B cell (primary cell): Measurements from ENCODE around the gene SMIM14. TPM values are rescaled to one million over a fixed set of nuclear protein-coding genes. Genes with fewer than 3 reads are reported as not detected.
A peak's percentile ranks its signal among the peaks of the same experiment; 100 is the strongest.

Source experiments
- ATAC-seq: fragments of 200-7000 bp; cut with Tn5 transposase; one replicate; pipeline ENCODE4 v1.10.0; 2021; ENCODE audit warnings: low read depth, mild to moderate bottlenecking, moderate number of reproducible peaks, moderate library complexity
- CTCF ChIA-PET: fragments of 350-600 bp; sonication (Branson Sonifier 250); formaldehyde crosslinking; loops from one replicate; lab custom pipeline; 2021; ENCODE audit warnings: antibody characterized with exemption, inconsistent platforms; lab: Charles Lee
- POLR2A ChIA-PET: fragments of 350-600 bp; sonication (Branson Sonifier 250); formaldehyde crosslinking; loops from one replicate; lab custom pipeline; 2021; ENCODE audit warnings: antibody characterized with exemption; lab: Charles Lee
- DNase-seq: peaks from one replicate; pipeline ENCODE4 v3.0.0; 2013
- H2AFZ ChIP-seq: 2 replicates; pipeline ENCODE4 v1.6.1; 2012; ENCODE audit warnings: mild to moderate bottlenecking, low read depth, low read length; ENCODE audit not compliant: insufficient read depth, poor library complexity, severe bottlenecking
- H3K27ac ChIP-seq, 2 donors: 1 replicate in 1 of 2; 2 replicates in 1 of 2; pipeline ENCODE4 v1.5.1; 2012 to 2013; ENCODE audit warnings: low read length in 2 of 2, mild to moderate bottlenecking in 2 of 2, moderate library complexity in 1 of 2
- H3K27me3 ChIP-seq, 4 experiments: fragments of 200-600 bp in 1 of 4; sonication (generic) in 1 of 4; replicated peaks in 1 of 4; 1 replicate in 2 of 4; 2 replicates in 2 of 4; pipeline versions ENCODE4 v1.6.1 to v1.7.0; 2013 to 2016; ENCODE audit warnings: low read length in 3 of 4, mild to moderate bottlenecking in 2 of 4, mixed read lengths in 1 of 4, moderate library complexity in 1 of 4; ENCODE audit not compliant: insufficient read depth in 4 of 4, control insufficient read depth in 3 of 4; ENCODE audit errors: control extremely low read depth in 1 of 4
- H3K36me3 ChIP-seq, 2 experiments: replicated peaks in 1 of 2; 1 replicate in 1 of 2; 2 replicates in 1 of 2; pipeline versions ENCODE4 v1.6.1 to v1.7.1; 2013; ENCODE audit warnings: low read length in 1 of 2; ENCODE audit not compliant: insufficient read depth in 2 of 2, control insufficient read depth in 1 of 2; ENCODE audit errors: control extremely low read depth in 1 of 2, extremely low read depth in 1 of 2
- H3K4me1 ChIP-seq, 2 donors: fragments of 200-600 bp in 1 of 2; sonication (generic) in 1 of 2; 1 replicate in 1 of 2; 2 replicates in 1 of 2; pipeline versions ENCODE4 v1.5.1 to v1.6.1; 2013 to 2017; ENCODE audit warnings: low read length in 2 of 2; ENCODE audit not compliant: control insufficient read depth in 2 of 2, insufficient read depth in 2 of 2
- H3K4me2 ChIP-seq: replicated peaks from 2 replicates; pipeline ENCODE3; 2012; ENCODE audit warnings: mild to moderate bottlenecking, low read depth, low read length; ENCODE audit not compliant: poor library complexity, severe bottlenecking
- H3K4me3 ChIP-seq, 5 experiments: fragments of 200-600 bp in 1 of 5; sonication (generic) in 1 of 5; 1 replicate in 3 of 5; 2 replicates in 2 of 5; pipeline versions ENCODE4 v1.5.1 to v1.7.0; 2011 to 2016; ENCODE audit warnings: low read length in 4 of 5, mild to moderate bottlenecking in 4 of 5, low read depth in 2 of 5, control low read depth in 1 of 5, moderate library complexity in 1 of 5; ENCODE audit not compliant: insufficient read depth in 1 of 5; ENCODE audit errors: control extremely low read depth in 1 of 5, extremely low read depth in 1 of 5
- H3K79me2 ChIP-seq: fragments of 200-600 bp; sonication (generic); one replicate; pipeline ENCODE4 v1.6.0; 2016; ENCODE audit warnings: low read length; ENCODE audit not compliant: control insufficient read depth, insufficient read depth
- H3K9ac ChIP-seq: fragments of 200-600 bp; sonication (generic); 2 replicates; pipeline ENCODE4 v1.6.1; 2017; ENCODE audit warnings: mild to moderate bottlenecking, low read length, moderate library complexity
- H3K9me3 ChIP-seq, 3 donors: one replicate each; pipeline versions ENCODE4 v1.6.1 to v1.7.1; 2013; ENCODE audit warnings: low read length in 2 of 3; ENCODE audit not compliant: control insufficient read depth in 2 of 3, insufficient read depth in 1 of 3; ENCODE audit errors: control extremely low read depth in 1 of 3
- H4K20me1 ChIP-seq: 2 replicates; pipeline ENCODE4 v1.6.0; 2012; ENCODE audit warnings: mild to moderate bottlenecking, low read length; ENCODE audit not compliant: insufficient read depth, control insufficient read depth, poor library complexity, severe bottlenecking
- H3K27ac Mint-ChIP-seq: one replicate; pipeline ENCODE4 v1.8.0; 2021; ENCODE audit warnings: mixed read lengths
- H3K27me3 Mint-ChIP-seq: one replicate; pipeline ENCODE4 v1.8.0; 2021; ENCODE audit warnings: mixed read lengths
- H3K4me1 Mint-ChIP-seq: one replicate; pipeline ENCODE4 v1.8.0; 2021; ENCODE audit warnings: mixed read lengths
- H3K4me3 Mint-ChIP-seq: one replicate; pipeline ENCODE4 v1.8.0; 2021; ENCODE audit warnings: mixed read lengths
- H3K9me3 Mint-ChIP-seq: one replicate; pipeline ENCODE4 v1.8.0; 2022; ENCODE audit warnings: mixed read lengths; ENCODE audit not compliant: insufficient read depth
- CTCF ChIP-seq: fragments of 200-600 bp; IDR thresholded peaks from one replicate; pipeline ENCODE4 v1.8.0; 2022; ENCODE audit warnings: antibody characterized with exemption, mild to moderate bottlenecking
- EZH2 ChIP-seq: IDR thresholded peaks from 2 replicates; pipeline ENCODE4 v1.6.1; 2012; ENCODE audit warnings: borderline replicate concordance, low read depth, mild to moderate bottlenecking, moderate library complexity, low read length; ENCODE audit not compliant: insufficient read depth, poor library complexity, severe bottlenecking
- WGBS: methylation state at CpG from one replicate; pipeline ENCODE4 v1.1.5; 2013; ENCODE audit warnings: missing lambda C conversion rate; ENCODE audit not compliant: insufficient coverage; 5-methylcytosine and 5-hydroxymethylcytosine counted together
- intact Hi-C: fragments of 100-400 bp; cut with micrococcal nuclease; formaldehyde crosslinking; loops from one replicate; pipeline ENCODE4 v1.10.0; 2022
- polyA plus RNA-seq: library from polyadenylated mRNA; depleted of rRNA; stranded (reverse); fragments of >200 nt; gene quantifications from 2 replicates; pipeline ENCODE4 v1.2.3, GENCODE V29; 2012
- total RNA-seq, 2 donors: library from RNA; stranded (reverse); fragments of 120-200 nt in 1 of 2; gene quantifications; 1 replicate in 1 of 2; 2 replicates in 1 of 2; pipeline versions ENCODE4 v1.2.3 to v1.2.4, GENCODE V29; 2013 to 2022

Gene SMIM14
- total and polyA plus RNA-seq, 2 donors (not counting 1 experiment from before 2014, with no cell fraction given), result 38.9 to 56.0 TPM

- no peak overlapping the region for H2AFZ ChIP-seq
- ChIA-PET POLR2A (interaction anchor here (0.7 to 2.1 kb wide), 8 partner anchors 9 to 21 kb away, joined by 3 to 18 read pairs (median 5); partner anchors contain the start of gene SMIM14), CTCF (interaction anchor here (0.7 to 5.8 kb wide), 8 partner anchors 9 to 157 kb away, joined by 3 to 27 read pairs (median 6); partner anchors contain the start of genes SMIM14 and UGDH)
- peaks cover 74 to 82% of the 10 kb centered on the region in 2 donors for H3K4me1 ChIP-seq
- ATAC-seq (peak; percentile 89), DNase-seq (peak; percentile 89)
- Mint-ChIP-seq H3K4me3 (peak overlapping the region; percentile 83), H3K4me1 (peaks cover 68% of the 10 kb centered on the region), H3K27me3 (no peaks in the 10 kb centered on the region), H3K27ac (peak overlapping the region; percentile 86), H3K9me3 (no peaks in the 10 kb centered on the region)
- H3K4me2 ChIP-seq, result peak overlapping the region; percentile 68
- H3K4me3 ChIP-seq, result peak overlapping the region; percentile 31 to 76 (median 47)
- H3K27ac ChIP-seq, result peak overlapping the region; percentile 42 to 72
- no peak for TF ChIP-seq EZH2
- TF ChIP-seq CTCF, result no peak
- intact Hi-C loops, result loop anchor here (1.0 to 10.0 kb wide), 4 partner anchors 8 to 569 kb away; partner anchors contain the start of gene RHOH
- 0% methylated on average over 1 of the region's 2 CpGs for WGBS
- no peaks in the 10 kb centered on the region for H3K9me3 ChIP-seq
- peaks cover 1 to 9% of the 10 kb centered on the region in 2 experiments for H3K36me3 ChIP-seq
- peak overlapping the region; percentile 54 for H3K9ac ChIP-seq
- H3K27me3 ChIP-seq, result no peaks in the 10 kb centered on the region
- peaks cover 95% of the 10 kb centered on the region for H3K79me2 ChIP-seq
- no peaks in the 10 kb centered on the region for H4K20me1 ChIP-seq
Measured at GRCh38 chr4:39626261-39626660, 12.4 kb downstream of the SMIM14 start.

- H3K4me2 ChIP-seq, result no peak overlapping the region
- DNase-seq (no peak), ATAC-seq (no peak)
- no peak overlapping the region for H3K9ac ChIP-seq
- no CpG with 5 or more reads among the region's 9 CpGs for WGBS
- H3K9me3 Mint-ChIP-seq, result no peaks in the 10 kb centered on the region
- intact Hi-C loops, result loop anchor here (10.0 kb wide), 1 partner anchor 573 kb away; the partner anchor contains the start of gene RHOH
- H3K9me3 ChIP-seq, result no peaks in the 10 kb centered on the region
- ChIA-PET CTCF (interaction anchor here (0.6 to 1.5 kb wide), 4 partner anchors 8 to 836 kb away, joined by 3 to 5 read pairs (median 4); no protein-coding TSS in a partner anchor), POLR2A (interaction anchor here (0.6 to 1.0 kb wide), 3 partner anchors 11 to 16 kb away, joined by 3 to 5 read pairs (median 3); no protein-coding TSS in a partner anchor)
- H2AFZ ChIP-seq, result no peak overlapping the region
- H3K79me2 ChIP-seq, result peaks cover 86% of the 10 kb centered on the region
- peaks cover 64% of the 10 kb centered on the region for H3K4me1 Mint-ChIP-seq
- peak overlapping the region in 1 of 2 donors; percentile 48 for H3K27ac ChIP-seq
- peak overlapping the region; percentile 17 for H3K27ac Mint-ChIP-seq
- H3K36me3 ChIP-seq, result peaks cover under 1 to 5% of the 10 kb centered on the region in 2 experiments
- no peak overlapping the region for H3K4me3 Mint-ChIP-seq
- no peak for TF ChIP-seq CTCF
- TF ChIP-seq EZH2, result no peak
- H4K20me1 ChIP-seq, result no peaks in the 10 kb centered on the region
- peaks cover 47 to 55% of the 10 kb centered on the region in 2 donors for H3K4me1 ChIP-seq
- no peak overlapping the region for H3K4me3 ChIP-seq
- H3K27me3 Mint-ChIP-seq, result no peaks in the 10 kb centered on the region
- no peaks in the 10 kb centered on the region for H3K27me3 ChIP-seq
Measured at GRCh38 chr4:39621582-39621981, 17.1 kb downstream of the SMIM14 start.
